AG04449 (cell line): Measurements from ENCODE around the gene C1QTNF5.
A peak's percentile ranks its signal among the peaks of the same experiment; 100 is the strongest.

ENCODE experiments used
- CTCF ChIA-PET: fragments of 350-600 bp; formaldehyde crosslinking; extraction: SDS; loops from one replicate; lab custom pipeline; 2021; ENCODE audit warnings: antibody characterized with exemption; lab: Yijun Ruan, JAX
- POLR2A ChIA-PET: fragments of 400-600, 350-600 bp; formaldehyde crosslinking; extraction: SDS; loops from one replicate; lab custom pipeline; 2020; ENCODE audit warnings: antibody characterized with exemption, inconsistent platforms; lab: Yijun Ruan, JAX
- DNase-seq: peaks from one replicate; pipeline ENCODE4 v3.0.0-alpha.2; 2010; ENCODE audit warnings: low read depth, low spot score
- H3K4me3 ChIP-seq: 2 replicates; pipeline ENCODE4 v1.5.1; 2011; ENCODE audit warnings: low read depth, mild to moderate bottlenecking, control low read depth, low read length
- TF ChIP-seq, protein P1 (sequence below): IDR thresholded peaks from one replicate; pipeline ENCODE4 v1.5.1; 2011; ENCODE audit warnings: mild to moderate bottlenecking, moderate library complexity, low read length, control low read depth, inconsistent platforms; ENCODE audit not compliant: insufficient read depth; ENCODE audit errors: missing control alignments

The C1QTNF5 gene

DNA sequence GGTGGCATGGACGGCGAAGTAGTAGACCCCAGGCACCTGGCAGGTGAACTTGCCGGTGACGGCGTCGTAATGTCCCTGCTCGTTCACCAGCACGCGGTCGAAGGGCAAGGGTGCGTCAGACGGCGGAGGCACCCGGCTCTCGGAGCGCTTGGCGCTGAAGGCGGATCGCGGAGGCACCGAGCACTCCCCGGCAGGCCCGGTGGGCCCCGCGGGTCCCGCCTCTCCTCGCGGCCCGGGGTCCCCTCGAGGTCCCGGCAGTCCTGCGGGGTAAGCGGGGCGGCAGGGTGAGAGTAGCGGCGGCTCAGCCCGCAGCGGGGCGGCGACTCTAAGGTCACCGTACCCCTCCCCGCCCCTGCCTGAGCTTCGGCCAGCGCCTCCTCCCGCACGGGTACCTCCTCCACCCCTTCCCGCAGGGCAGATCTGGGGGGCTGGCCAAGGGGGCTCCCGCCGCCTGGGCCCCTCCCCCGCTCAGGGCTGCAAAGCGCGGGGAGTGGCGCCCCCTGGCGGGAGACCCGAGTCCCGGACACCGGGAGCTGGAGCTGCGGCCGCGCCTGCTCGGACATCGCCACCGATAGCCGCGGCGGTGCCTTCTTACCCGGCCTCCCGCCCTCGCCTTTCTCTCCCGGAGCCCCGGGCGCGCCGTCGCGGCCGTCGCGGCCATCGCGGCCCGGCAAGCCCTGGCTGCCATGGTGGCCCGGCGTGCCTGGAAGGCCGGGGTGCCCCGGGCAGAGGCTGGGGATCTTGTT lies 921 bp downstream of the C1QTNF5 start:
- TF ChIP-seq, protein P1, sequence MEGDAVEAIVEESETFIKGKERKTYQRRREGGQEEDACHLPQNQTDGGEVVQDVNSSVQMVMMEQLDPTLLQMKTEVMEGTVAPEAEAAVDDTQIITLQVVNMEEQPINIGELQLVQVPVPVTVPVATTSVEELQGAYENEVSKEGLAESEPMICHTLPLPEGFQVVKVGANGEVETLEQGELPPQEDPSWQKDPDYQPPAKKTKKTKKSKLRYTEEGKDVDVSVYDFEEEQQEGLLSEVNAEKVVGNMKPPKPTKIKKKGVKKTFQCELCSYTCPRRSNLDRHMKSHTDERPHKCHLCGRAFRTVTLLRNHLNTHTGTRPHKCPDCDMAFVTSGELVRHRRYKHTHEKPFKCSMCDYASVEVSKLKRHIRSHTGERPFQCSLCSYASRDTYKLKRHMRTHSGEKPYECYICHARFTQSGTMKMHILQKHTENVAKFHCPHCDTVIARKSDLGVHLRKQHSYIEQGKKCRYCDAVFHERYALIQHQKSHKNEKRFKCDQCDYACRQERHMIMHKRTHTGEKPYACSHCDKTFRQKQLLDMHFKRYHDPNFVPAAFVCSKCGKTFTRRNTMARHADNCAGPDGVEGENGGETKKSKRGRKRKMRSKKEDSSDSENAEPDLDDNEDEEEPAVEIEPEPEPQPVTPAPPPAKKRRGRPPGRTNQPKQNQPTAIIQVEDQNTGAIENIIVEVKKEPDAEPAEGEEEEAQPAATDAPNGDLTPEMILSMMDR, result peak; percentile 91
- peak overlapping the region; percentile 59 for H3K4me3 ChIP-seq
- no peak for DNase-seq
- CTCF ChIA-PET, result interaction anchor here (0.7 to 14.1 kb wide), 35 partner anchors 8 to 254 kb away, joined by 3 to 358 read pairs (median 6); partner anchors contain the start of genes CBL, DPAGT1, HMBS and MCAM
- POLR2A ChIA-PET, result interaction anchor here (0.7 kb wide), 1 partner anchor 135 kb away, joined by 3 read pairs; no protein-coding TSS in a partner anchor

DNA sequence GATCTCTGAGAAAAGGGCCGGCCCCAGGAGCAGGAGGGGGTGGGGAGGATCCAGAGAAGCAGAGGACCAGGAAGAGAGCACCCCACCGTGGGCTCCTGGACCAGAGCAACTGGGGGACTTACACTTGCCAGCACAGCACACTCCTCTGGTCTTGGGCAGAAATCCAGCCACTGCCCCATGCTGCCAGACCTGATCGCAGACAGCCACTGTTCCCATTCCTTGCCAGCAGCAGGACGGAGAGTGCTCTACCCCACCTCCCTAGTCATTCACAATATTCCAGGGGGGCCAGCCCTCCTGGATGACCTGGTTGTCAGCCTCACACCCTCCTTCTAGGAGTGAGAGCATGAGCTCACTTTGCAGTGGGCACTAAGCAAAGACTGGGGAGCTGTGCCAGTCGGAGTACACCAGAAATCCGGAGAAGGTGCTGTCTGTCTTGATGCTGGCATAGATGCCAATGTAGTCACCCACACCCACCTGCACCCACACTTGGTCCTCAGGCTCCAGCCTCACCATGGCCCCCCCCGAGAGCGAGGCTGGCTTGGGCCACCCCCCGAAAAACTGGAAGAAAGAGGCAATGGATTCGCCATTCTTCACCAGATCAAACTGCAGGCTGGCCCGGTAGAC lies 1.6 kb downstream of the C1QTNF5 start:
- POLR2A ChIA-PET, result interaction anchor here (1.1 to 1.9 kb wide), 3 partner anchors 17 to 244 kb away, joined by 6 to 12 read pairs (median 11); partner anchors contain the start of gene MCAM
- CTCF ChIA-PET, result interaction anchor here (0.7 to 14.1 kb wide), 54 partner anchors 7 to 283 kb away, joined by 3 to 358 read pairs (median 6); partner anchors contain the start of genes CBL, DPAGT1, HMBS and MCAM
- no peak for DNase-seq
- TF ChIP-seq, protein P1, result no peak
- peak overlapping the region; percentile 59 for H3K4me3 ChIP-seq

DNA sequence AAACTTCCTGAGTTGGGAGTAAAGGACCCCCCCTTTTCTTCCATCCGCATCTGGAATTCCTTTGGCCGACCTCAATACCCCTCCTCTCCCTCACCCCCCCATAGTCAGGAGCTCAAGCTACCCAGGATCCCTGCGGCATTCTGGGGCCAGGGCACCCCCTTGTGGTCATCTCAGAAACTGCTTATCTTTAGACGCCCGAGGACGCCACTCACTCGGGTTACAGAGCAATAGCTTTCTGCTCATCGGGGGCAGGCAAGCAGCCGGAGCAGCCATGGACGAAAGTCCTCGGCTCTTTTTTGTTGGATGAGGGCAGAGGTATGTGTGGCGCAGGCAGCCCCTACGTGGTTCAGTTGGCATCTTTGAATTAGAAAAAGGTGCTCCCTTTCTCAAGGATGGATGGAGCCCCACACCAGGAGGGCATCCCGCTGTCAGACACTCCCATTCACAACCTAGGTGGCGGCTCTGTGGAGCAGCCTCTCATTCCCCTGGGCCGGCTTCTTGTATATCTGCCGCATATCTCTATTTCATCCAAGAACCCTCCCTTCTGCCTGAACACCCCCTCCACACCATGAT lies 2.3 kb downstream of the C1QTNF5 start:
- TF ChIP-seq, protein P1, result peak; percentile 82
- CTCF ChIA-PET, result interaction anchor here (0.7 to 14.1 kb wide), 62 partner anchors 12 to 298 kb away, joined by 3 to 358 read pairs (median 5); partner anchors contain the start of genes C2CD2L, CBL, DPAGT1 and HMBS
- POLR2A ChIA-PET, result interaction anchor here (0.6 to 1.9 kb wide), 11 partner anchors 17 to 281 kb away, joined by 3 to 12 read pairs (median 5); partner anchors contain the start of genes HYOU1, MCAM and THY1
- no peak for DNase-seq
- peak overlapping the region; percentile 40 for H3K4me3 ChIP-seq

DNA sequence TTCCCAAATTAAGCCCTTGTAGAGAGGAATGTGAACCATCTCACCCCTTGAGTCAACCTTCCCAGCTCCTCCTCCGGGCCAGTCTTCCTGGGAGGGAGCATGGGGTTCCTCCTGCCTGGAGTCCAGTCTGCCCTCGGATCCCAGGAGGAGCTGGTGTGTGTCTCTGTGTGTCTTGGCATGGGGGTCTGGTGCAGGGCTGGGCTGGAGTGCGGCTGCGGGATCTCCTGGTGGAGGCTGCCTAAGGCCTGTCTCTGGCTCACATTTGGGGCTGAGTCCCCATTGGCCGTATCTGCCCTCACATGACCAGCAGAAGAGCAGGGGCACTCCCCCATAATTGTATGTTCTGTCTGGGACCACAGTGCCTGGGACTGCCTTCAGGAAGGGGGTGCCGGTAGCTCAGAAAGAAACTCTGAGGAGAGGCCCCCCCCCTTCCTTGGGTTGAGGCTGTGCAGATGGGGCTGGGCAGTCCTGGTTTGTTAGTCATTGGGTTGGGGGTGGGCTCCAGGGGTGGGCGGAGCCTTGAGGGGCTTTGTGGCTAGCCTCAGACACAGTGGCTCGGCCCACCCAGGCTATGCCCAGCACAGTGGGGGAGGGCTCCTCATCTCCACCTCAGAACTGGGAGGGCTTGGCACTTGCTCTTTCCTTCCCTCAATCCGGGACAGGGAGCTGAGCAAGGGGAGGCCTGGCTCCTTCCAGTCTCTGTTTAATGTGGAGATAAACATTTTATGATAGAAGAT lies 2.9 kb downstream of the C1QTNF5 start:
- H3K4me3 ChIP-seq, result peak overlapping the region; percentile 40
- ChIA-PET CTCF (interaction anchor here (0.6 to 14.1 kb wide), 66 partner anchors 13 to 932 kb away, joined by 3 to 358 read pairs (median 5); partner anchors contain the start of genes C2CD2L, CBL, DPAGT1 and HINFP), POLR2A (interaction anchor here (0.6 to 1.9 kb wide), 15 partner anchors 14 to 280 kb away, joined by 3 to 12 read pairs (median 5); partner anchors contain the start of genes DPAGT1, HYOU1, MCAM and THY1)
- no peak for DNase-seq
- TF ChIP-seq, protein P1, result no peak

DNA sequence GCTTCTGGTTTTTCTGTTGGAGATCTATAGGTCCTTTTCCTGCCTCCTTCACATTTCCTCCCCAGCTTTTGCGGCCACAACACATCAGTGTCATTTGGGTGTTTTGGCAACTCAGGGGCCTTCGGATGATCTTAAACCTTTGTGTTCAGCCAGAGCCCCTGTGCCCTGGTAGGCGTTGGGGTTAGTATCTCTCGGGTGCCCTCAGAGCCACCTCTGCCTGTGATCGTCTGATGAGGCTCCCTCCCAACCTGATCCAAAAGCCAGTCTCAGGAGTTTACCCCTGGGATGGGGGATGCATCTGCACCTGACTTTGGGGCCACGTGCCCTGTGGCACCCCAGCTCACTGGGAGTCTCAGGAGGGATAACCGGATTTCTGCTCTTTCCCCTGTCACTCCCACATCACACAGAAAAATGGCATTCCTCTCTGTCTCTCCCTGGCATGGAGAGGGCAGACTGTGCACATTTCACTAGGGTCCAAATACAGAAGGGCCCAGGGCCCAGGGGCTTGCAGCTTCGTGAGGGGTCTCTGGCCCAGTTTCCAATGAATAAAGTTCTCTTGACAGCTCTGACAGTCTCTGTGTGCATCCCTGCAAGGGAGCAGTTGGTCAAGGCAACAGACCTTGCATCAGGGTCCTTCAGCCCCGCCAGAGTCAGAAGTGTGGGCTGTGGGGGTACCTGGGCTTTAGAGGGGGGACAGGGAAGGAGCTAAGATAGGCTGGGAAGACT lies 3.8 kb downstream of the C1QTNF5 start:
- ChIA-PET CTCF (interaction anchor here (0.6 to 14.1 kb wide), 36 partner anchors 12 to 933 kb away, joined by 3 to 358 read pairs (median 6); partner anchors contain the start of genes C2CD2L, CBL, DPAGT1 and HINFP), POLR2A (interaction anchor here (0.6 to 1.9 kb wide), 9 partner anchors 13 to 242 kb away, joined by 3 to 12 read pairs (median 5); partner anchors contain the start of genes DPAGT1, MCAM and THY1)
- peak overlapping the region; percentile 40 for H3K4me3 ChIP-seq
- no peak for DNase-seq
- TF ChIP-seq, protein P1, result no peak
